GM21723 (cell line): ENCODE results near the gene TTC23.

Source experiments
- ATAC-seq: cut with Tn5 transposase; IDR thresholded peaks from one replicate; pipeline ENCODE4 v1.9.1; 2021; ENCODE audit warnings: mild to moderate bottlenecking, moderate library complexity; ENCODE audit not compliant: unreplicated experiment

Gene TTC23

GRCh38 chr15:99090011-99090699 is 159.2 kb downstream of the TTC23 start:
- peak; percentile 100 for ATAC-seq

DNA sequence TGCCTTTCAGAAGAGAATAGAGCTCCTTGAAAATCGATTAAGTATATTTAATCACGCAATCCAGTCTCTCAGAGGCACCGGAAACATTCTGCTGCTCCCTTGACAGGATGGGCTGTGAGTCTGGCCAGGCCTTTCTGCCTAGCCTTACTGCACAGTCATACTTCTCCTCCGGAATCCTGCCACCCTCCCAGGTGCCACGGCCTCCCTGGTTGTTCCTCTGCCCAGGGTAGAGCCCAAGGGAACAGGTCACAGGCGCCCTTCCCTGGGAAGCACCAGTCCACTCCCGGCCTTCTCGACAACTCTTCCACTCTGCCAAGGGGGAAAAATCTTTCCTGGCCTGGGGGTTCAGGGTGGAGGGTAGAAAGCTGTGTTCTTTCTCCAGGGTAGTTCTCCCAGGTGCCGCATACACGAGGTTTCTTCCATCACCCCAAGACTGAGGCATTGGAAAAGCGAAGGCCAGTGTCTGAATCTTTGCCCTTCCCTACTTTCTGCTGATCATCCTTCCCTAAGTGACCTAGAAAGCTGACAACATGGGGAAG is 161.9 kb downstream of the TTC23 start:
- no peak for ATAC-seq

DNA sequence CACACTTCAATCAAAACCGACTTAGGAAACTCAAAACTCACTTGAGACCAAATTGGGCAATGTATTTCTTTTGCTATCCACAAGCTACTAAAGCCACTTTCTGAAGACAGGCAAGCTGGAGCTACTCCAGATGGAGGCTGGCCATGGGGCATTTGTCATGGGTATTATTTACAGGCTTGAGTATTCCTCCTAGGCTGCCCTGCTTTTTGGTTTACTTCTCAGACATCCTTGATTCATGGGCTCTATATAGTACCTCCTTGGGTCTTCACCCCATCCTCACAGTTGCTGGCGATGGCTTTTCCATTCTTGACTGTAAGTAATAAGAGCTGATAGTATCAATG is 163.1 kb downstream of the TTC23 start:
- ATAC-seq, result no peak
